Measurements from ENCODE around the gene FRS2.

The FRS2 gene

GRCh38 chr12:69464428-69464827, 5.8 kb upstream of the FRS2 start:
- DNase-seq (ENCODE audit: low read depth in 2 of 2, low spot score in 1 of 2) = no peak

- no peak for DNase-seq (ENCODE audit: low read depth in 2 of 2, low spot score in 1 of 2)
Measured at GRCh38 chr12:69466867-69467266, 3.3 kb upstream of the FRS2 start.

- DNase-seq (ENCODE audit: low read depth in 2 of 2, low spot score in 1 of 2) = no peak
Measured at GRCh38 chr12:69467366-69467765, 2.8 kb upstream of the FRS2 start.

GRCh38 chr12:69468237-69469026, 1.8 kb upstream of the FRS2 start:
- DNase-seq (ENCODE audit: low read depth in 2 of 2, low spot score in 1 of 2) = no peak

DNA sequence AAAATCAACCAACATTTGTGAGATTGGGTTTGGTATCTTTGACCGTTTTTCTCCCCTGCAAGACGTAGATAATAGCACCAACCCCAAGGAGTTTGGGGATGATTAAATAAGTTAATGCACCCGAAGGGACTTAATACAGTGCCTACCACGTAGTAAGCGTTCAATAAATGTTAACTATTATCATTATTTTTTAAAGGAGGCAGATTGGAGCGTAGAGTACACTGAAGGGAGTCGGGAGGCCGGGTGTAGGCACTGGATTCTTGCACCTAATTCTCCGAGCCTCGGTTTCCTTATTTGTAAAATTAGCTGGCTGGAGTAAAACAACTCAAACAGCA, 367 bp upstream of the FRS2 start:
- no peak for DNase-seq (ENCODE audit: low read depth in 2 of 2, low spot score in 1 of 2)

- no peak for DNase-seq (ENCODE audit: low read depth in 2 of 2, low spot score in 1 of 2)
Measured at GRCh38 chr12:69471076-69471430, 865 bp downstream of the FRS2 start.

GRCh38 chr12:69471667-69472385, 1.6 kb downstream of the FRS2 start:
- DNase-seq (ENCODE audit: low read depth in 2 of 2, low spot score in 1 of 2) = no peak

DNA sequence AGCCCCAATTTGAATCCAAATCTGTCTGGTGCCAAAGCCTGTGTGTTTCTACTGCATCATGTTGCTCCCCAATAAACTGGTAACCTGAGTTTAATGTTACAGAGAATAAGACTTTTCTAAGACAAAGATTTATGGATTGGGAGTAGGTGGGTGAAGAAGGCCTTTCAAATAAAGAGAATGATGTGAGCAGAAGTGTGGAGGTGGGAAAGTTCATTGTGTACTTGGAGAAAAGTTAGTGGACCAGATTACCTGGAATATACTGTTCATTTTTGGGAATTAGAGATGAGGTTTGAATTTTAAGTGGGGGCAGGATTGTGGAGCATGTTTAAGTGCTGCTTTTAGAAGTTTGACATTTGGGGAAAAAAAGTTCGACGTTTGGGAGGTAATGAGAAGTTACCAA, 3.1 kb downstream of the FRS2 start:
- no peak for DNase-seq (ENCODE audit: low read depth in 2 of 2, low spot score in 1 of 2)

GRCh38 chr12:69474456-69474855, 4.3 kb downstream of the FRS2 start:
- no peak for DNase-seq (ENCODE audit: low read depth in 2 of 2, low spot score in 1 of 2)

- no peak for DNase-seq (ENCODE audit: low read depth in 2 of 2, low spot score in 1 of 2)
Measured at GRCh38 chr12:69475237-69475975, 5.2 kb downstream of the FRS2 start.

DNA sequence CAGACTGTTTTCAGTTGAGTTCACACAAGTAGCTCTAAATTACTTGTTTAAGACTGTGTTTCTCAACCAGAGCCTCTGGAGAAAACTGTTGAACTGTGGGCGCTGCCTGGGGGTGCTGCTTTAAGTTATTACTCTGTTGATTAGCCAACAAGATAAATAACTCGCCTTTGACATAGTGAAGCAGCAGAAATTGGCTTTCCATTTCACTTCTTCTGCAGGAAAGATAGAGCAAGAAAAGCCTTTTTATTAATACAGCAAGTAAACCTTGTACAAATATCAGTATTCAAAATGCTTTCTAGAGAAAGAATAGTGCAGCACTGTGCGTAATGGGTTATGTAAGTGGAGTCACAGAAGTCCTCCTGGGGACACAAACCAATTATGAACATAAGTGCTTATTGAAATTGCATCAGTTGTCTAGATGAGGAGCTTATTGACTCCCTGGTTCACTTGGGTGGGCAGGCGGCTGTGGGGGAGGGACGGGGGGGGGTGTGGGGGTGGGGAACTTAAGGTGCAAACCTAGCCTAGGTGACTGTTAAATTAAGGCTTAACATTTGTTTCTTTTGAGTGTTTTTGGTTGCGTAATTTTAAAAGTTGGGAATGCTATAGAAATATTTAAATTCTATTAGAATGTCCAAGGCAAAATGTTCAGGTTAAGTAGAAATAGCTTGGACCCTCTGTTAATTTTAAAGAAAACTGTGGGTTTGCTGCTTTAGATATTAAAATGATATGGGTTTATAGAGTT, 6.3 kb downstream of the FRS2 start:
- no peak for DNase-seq (ENCODE audit: low read depth in 2 of 2, low spot score in 1 of 2)

DNA sequence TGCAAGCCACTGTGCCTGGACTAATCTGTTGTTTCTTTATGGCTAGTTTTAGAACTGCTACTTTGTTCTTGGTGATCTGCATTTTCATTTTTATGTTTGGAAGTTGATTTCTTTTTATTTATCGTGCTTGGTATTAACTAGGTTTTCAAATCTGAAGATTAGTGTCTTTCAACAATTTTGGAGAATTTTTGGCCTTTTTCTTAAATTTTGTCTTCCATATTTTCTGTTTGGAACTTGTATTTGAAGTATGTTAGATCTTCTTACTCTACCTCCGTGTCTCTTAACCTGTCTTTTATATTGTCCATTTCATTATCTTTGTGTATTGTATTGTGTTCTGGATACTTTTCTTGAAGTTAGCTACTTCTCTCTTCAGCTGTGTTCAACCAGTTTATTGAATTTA, 9.5 kb downstream of the FRS2 start:
- DNase-seq (ENCODE audit: low read depth in 2 of 2, low spot score in 1 of 2) = no peak

GRCh38 chr12:69480698-69481097, 10.5 kb downstream of the FRS2 start:
- DNase-seq (ENCODE audit: low read depth in 2 of 2, low spot score in 1 of 2) = no peak

- no peak for DNase-seq (ENCODE audit: low read depth in 2 of 2, low spot score in 1 of 2)
Measured at GRCh38 chr12:69481133-69481532, 10.9 kb downstream of the FRS2 start.

GRCh38 chr12:69483700-69484099, 13.5 kb downstream of the FRS2 start:
- DNase-seq (ENCODE audit: low read depth in 2 of 2, low spot score in 1 of 2) = no peak

DNA sequence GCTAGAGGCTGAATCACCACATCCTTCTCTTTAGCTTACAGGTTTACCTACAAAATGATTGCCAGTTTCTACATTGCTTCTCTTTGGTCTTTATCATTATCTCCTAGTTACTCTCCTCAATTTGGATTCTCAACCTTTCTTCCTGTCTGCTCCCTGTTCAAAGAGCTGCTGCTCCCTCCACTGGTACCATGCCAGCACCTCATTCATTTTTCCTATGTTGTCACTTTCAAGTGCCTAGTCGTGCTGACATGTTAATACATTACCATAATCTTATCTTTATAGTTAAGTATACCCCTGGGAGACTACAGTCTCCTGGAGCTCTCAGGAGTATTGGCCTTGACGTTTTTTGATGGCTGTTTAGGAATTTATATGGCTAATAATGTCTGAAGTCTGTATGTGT, 14.2 kb downstream of the FRS2 start:
- no peak for DNase-seq (ENCODE audit: low read depth in 2 of 2, low spot score in 1 of 2)

DNA sequence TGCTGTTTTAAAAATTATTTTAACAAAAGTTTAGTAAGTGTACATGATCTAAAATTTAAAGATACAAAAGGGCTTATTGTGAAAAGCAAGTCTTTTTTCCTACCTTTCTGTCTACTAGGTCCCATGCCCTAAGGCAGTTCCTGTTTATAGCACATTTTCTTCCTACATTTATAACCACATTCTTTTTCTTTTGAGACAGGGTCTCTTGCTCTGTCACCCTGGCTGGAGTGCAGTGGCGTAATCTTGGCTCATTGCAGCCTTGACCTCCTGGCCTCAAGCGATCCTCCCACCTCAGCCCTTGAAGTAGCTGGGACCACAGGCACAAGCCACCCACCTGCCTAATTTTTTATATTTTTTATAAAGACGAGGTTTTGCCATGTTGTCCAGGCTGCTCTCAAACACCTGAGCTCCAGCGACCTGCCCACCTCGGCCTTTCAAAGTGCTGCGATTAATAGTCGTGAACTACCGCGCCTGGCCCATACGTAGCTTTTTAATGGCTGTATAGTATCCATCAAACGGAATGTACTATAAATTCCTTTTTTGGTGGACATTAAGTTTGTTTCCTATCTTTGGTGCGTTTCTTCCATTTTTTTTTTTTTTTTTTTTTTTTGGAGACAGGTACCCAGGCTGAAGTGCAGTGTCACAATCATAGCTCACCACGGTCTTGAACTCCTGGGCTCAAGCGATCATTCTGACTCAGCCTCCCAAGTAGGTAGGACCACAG, 20.9 kb downstream of the FRS2 start:
- no peak for DNase-seq (ENCODE audit: low read depth in 2 of 2, low spot score in 1 of 2)

- no peak for DNase-seq (ENCODE audit: low read depth in 2 of 2, low spot score in 1 of 2)
Measured at GRCh38 chr12:69492739-69493138, 22.6 kb downstream of the FRS2 start.

DNA sequence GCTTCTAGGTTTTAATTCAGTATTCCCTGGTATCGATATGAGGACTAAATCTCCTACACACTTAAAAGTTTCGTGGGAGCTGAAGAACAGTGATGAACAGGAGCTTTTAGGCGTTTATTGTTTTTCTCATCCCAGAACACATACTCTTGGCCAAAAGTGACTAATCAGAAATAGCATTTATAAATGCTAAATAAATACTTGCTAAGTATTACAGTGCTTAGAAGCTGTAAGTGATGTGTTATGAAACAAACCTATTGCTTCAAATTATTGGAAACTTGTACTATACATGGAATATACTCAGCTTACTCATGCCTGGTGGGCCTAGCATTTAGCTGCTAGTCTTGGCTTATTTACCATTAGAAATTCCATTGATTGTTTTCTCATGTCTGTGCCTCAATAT, 24.9 kb downstream of the FRS2 start:
- DNase-seq (ENCODE audit: low read depth in 2 of 2, low spot score in 1 of 2) = no peak

DNA sequence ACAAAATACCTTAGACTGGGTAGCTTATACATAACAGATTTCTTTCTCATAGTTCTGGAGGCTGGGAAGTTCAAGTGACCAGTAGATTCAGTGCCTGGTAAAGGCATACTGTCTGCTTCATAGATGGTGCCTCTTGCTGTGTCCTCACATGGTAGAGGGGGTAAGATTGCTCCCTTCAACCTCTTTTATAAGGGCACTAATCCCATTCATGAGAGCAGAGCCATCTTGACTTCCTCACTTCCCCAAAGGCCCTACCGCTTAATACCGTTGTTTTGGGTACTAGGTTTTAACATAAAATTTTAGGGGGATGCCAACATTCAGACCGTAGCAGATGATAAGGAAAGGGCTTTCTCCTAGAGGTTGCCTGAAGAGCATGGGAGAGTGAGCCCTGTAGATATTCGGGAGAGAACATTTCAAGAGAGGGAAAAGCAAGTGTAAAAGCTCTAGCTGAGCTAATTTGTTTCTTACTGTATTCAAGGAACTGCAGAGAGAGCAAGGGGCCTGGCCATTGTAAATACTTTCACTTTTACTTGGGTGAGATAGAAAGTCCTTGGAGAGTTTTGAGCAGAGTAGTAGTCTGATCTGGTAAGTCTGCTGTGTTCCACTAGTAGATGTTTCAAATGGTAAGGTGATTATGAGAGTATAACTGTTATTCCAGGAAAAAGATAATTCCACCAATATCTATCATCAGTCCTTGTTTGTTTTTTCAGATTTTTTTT, 27.3 kb downstream of the FRS2 start:
- no peak for DNase-seq (ENCODE audit: low read depth in 2 of 2, low spot score in 1 of 2)

Measured in stimulated activated CD8-positive, alpha-beta memory T cell treated with anti-CD3 and anti-CD28 coated beads, Interleukin-4, amount 100 ng/mL, for 1 hour (primary cell).